ENCODE results near the gene ZNF576. TPM values are rescaled to one million over a fixed set of nuclear protein-coding genes. Genes with fewer than 3 reads are reported as not detected.

ZNF576 gene
- polyA plus RNA-seq, 1 donor from 2014 or later: 11.9 TPM

- Histone ChIP-seq H3K9me3 (ENCODE audit: low read length) (no peaks in the 10 kb centered on the region), H3K79me2 (replicated peaks; ENCODE audit: insufficient read depth, low read length) (peaks cover 19% of the 10 kb centered on the region), H3K4me3 (ENCODE audit: low read length) (no peak overlapping the region), H3F3A (ENCODE audit: insufficient read depth, low read length, poor library complexity, severe bottlenecking) (no peaks in the 10 kb centered on the region), H4K20me1 (ENCODE audit: insufficient read depth) (no peaks in the 10 kb centered on the region), H2AFZ (ENCODE audit: low read depth, low read length) (no peak overlapping the region), H3K4me2 (ENCODE audit: low read length) (no peak overlapping the region), H3K27me3 (ENCODE audit: insufficient read depth, low read depth, low read length) (no peaks in the 10 kb centered on the region), H3K9ac (ENCODE audit: low read length) (no peak overlapping the region), H3K36me3 (ENCODE audit: insufficient read depth, low read length) (no peaks in the 10 kb centered on the region), H3K27ac (ENCODE audit: low read length) (no peak overlapping the region), H3K9me2 (ENCODE audit: insufficient read depth, low read length) (no peaks in the 10 kb centered on the region)
- TF ChIP-seq MXI1 (conservative IDR thresholded peaks at IDR 0.05; ENCODE audit: poor library complexity, severe bottlenecking) (no peak), CTCF (IDR thresholded peaks at IDR 0.05; ENCODE audit: poor library complexity, severe bottlenecking) (no peak), EP300 (conservative IDR thresholded peaks at IDR 0.05; ENCODE audit: poor library complexity, severe bottlenecking) (no peak), SMC3 (conservative IDR thresholded peaks at IDR 0.05; ENCODE audit: poor library complexity) (no peak), RAD21 (conservative IDR thresholded peaks at IDR 0.05) (no peak), TAF1 (IDR thresholded peaks at IDR 0.05; ENCODE audit: low read depth) (no peak), POLR2AphosphoS5 (IDR thresholded peaks at IDR 0.05) (no peak), EZH2 (IDR thresholded peaks at IDR 0.05; ENCODE audit: borderline replicate concordance, insufficient read depth, low read length, poor library complexity, severe bottlenecking) (no peak)
These were observed 46.9 kb downstream of the ZNF576 start for GRCh38 chr19:43643326-43643725.

GRCh38 chr19:43644181-43644580, 47.8 kb downstream of the ZNF576 start:
- Histone ChIP-seq H2AFZ (ENCODE audit: low read depth, low read length) (no peak overlapping the region), H3K79me2 (replicated peaks; ENCODE audit: insufficient read depth, low read length) (peaks cover 10% of the 10 kb centered on the region), H3K36me3 (ENCODE audit: insufficient read depth, low read length) (no peaks in the 10 kb centered on the region), H3K27me3 (ENCODE audit: insufficient read depth, low read depth, low read length) (no peaks in the 10 kb centered on the region), H3F3A (ENCODE audit: insufficient read depth, low read length, poor library complexity, severe bottlenecking) (no peaks in the 10 kb centered on the region), H3K4me2 (ENCODE audit: low read length) (no peak overlapping the region), H3K9me3 (ENCODE audit: low read length) (no peaks in the 10 kb centered on the region), H4K20me1 (ENCODE audit: insufficient read depth) (no peaks in the 10 kb centered on the region), H3K27ac (ENCODE audit: low read length) (no peak overlapping the region), H3K4me3 (ENCODE audit: low read length) (no peak overlapping the region), H3K9me2 (ENCODE audit: insufficient read depth, low read length) (no peaks in the 10 kb centered on the region), H3K9ac (ENCODE audit: low read length) (no peak overlapping the region)
- TF ChIP-seq EZH2 (IDR thresholded peaks at IDR 0.05; ENCODE audit: borderline replicate concordance, insufficient read depth, low read length, poor library complexity, severe bottlenecking) (no peak), CTCF (IDR thresholded peaks at IDR 0.05; ENCODE audit: poor library complexity, severe bottlenecking) (no peak), POLR2AphosphoS5 (IDR thresholded peaks at IDR 0.05) (no peak), REST (IDR thresholded peaks at IDR 0.05; ENCODE audit: borderline replicate concordance) (no peak)
